ENCODE results near the gene TTC8.
"Not testable (repeated sequence)": the region's sequence is repeated elsewhere in the genome, so short reads cannot be mapped to it uniquely, and the experiment has no call there.

TTC8 gene

DNA sequence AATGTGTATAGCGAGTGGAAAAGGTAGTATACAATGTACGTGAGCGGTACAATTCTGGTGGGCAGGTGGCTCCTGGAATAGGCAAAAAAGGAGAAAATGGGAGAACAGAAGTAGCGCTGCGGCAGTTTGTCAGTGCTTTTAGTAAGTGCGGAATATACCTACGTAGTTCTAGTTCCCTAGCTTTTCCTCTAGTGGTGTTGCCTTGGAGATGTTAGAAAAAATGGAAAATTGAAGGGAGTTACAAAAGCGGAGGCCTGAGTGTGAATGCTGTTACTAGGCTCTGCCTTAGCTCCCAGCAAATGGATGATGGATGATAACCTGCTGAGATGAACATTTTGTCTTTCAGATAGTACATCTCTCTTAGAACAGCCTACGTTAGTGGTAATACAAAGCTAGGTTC, 1.1 kb downstream of the TTC8 start:
- no peak for DNase-seq

DNA sequence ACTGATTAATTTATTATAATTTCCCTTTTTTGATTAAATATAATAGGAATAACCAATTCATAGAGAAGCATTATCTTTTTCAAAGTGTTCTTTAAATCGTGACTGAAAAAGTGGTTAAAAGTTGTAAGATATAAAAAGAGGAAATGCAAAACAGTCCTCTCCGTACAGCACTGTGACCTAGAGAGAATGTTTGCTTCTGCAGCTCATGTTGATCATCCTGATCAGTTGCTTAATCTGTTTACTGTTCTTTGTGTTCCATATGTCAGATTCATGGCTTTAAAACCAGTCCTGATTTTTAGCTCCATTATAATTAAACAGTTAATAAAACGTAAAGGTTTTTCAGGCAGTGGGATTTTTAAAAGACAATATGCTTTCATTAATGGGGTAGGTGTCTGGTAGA, 4.7 kb downstream of the TTC8 start:
- DNase-seq: no peak

DNA sequence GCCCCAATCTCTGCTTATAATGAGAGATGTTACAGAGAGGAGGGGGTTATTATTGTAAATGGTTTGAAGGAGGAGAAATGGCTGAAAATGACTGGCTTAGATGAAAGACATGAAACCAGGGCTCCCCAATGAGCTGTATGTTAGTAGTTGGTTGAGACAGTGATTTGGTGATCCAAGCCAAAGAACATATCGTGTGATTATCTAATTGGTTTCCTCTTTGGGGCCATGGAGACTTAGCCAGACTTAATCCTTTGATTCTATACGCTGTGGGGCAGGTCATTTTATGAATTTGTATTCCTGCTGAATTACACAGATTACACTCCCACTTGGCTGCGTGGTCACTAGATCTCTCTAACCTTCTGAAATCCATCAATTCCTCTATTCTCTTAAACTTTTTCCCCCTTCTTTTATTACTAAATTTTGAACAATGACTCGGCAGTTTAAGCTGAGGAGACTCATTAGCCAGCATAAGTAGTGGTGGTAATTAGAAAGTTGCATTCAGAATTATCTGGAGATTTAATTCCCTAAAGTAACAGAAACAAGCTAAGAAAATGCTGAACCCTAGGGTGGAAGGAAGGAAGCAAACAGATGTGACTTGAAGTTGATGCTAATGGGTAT, 5.3 kb downstream of the TTC8 start:
- no peak for DNase-seq

DNA sequence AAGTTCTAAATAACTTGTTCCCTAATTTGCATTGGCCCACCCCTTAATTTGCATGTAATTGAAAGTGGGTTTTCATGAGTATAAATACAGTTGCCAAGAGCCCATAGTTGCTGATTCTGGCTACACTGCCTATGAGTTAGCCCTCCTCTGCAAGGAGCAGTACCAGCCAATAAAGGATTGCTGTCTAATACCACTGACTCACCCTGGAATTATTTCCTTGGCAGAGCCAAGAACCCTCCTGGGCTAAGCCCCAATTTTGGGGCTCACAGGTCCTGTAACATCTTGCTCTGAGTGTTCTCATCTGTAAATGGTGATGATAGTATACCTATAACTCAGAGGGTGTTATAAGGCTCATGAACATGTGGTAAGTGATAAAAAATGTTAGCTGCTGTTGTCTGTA, 6.8 kb downstream of the TTC8 start:
- DNase-seq: no peak

DNA sequence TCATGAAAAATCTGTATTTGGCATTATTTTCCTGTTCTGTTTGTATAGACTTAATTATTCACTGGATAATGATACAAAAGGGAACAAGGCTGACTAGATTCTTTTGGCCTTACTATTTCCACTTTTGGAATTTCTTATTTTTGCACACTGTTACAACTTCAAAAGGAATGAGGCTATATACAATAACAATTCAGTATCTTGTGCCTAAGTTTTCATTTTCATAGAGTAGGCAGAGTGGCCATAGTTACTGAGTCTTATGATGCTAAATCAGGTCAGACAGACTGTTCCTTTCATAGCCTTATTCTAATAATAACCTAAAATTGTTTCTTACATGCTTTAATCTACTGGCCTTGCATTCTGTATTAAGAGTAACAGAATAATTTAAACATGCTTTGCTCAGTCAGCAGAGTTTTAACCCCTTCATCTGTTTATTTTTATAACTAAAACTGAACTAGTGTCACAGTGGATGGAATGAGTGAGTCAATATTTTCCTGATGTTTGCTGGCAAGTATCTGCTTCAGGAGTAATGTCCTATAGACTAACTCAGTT, 10.5 kb downstream of the TTC8 start:
- DNase-seq: no peak

DNA sequence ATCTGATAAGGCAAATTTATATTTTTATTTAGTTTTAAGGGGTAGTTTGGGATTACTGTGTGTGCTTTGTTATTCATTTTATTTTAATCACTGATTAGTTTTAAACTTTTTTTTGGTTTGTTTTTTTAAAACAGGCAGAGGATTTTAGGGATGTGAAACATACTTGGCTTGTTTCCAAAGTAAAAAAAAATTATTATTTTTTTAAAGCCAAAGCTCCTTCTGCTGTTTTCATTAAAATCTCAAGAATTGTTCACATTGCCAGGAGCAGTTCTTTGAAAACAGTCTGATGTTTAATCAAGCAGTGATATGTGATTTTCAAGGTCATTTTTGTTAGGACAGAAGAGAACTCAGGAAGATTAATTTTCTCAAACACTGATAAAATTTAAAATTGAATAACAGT, 11.2 kb downstream of the TTC8 start:
- no peak for DNase-seq

DNA sequence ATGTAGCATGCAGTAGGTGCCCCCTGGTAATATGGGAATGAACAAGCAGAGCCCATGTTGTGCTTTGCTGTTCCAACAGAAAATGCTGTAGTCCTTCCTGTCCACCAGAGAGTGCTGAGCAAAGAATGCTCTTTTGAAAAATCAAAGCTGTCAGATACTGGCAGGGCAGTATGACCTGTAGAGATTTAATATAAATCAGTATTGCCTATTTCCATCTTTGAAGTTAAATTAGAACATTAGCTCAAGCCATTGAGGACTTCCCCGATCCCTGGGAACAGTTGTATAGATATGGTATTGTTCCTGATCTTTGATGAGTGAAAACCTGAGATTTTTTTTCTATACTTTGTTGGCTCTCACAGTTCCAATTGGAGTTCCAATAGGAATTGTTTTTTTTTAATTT, 13.0 kb downstream of the TTC8 start:
- no peak for DNase-seq

DNA sequence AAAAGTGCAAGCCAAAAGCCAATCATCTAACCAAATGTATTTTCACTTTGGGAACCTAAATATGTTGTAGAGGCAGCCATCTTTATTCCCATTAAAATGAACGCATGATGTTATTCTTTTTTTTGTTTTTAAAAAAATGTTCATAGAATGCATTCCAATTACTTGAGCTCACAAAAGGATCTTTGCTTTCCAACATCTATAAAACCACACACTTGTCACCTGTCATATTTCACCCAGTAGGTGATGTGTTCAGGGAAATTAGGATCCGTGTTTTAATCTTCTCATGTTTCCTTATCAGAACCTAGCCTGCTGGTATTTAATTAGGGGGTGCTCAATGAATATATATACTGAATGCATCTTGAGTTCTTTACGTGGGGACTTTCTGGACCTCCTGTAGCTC, 13.6 kb downstream of the TTC8 start:
- no peak for DNase-seq

DNA sequence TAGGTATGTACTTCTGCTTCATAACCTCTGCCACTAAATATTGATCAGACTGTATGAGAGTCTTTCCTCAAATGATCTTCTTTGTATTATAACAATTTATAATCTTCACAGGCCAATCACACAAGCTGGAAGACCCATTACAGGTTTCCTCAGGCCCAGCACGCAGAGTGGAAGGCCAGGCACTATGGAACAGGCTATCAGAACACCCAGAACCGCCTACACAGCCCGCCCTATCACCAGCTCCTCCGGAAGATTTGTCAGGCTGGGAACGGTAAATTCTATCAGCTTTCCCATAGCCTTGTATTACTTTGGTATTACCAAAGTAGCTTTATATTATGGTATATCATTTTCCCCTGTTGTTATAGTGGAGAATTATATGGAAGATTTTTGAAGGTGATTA, 16.5 kb downstream of the TTC8 start:
- no peak for DNase-seq

DNA sequence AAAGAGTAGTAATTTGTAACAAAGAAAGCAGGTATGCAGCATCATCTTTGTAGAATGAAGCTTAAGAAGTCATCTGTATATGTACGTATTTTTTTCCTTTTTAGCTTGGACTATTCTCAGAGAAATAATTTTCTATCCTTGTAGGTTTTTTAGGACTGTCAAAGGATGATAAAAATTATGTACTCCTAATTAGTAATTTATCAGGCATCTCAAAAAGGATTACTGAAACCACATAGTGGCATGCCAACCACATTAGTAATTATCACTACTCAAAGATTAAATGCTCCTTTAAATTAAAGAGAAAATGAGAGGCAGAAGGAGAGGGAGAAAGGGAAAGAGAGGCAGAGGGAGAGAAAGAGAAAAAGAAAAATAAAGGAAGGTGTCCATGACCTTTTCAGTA, 17.3 kb downstream of the TTC8 start:
- DNase-seq: no peak

DNA sequence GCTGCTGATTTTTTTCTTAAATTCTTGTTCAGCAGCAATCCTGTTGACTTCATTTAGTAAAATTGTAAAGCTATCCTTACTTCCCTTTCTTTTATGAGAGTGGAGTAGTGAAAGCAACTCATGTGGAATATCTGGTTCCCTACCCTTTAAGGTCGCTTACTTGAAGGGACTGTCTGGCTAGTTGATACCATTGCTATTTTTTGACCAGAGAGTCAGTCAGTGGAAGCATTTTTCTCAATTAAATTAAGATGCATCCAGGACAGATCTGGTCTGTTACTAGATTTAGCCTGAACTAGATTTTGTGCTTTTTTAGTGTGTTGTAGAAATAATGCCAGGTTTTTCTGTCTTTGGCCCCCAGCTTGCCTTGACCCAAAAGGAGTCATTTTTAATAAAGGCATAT, 18.0 kb downstream of the TTC8 start:
- no peak for DNase-seq

DNA sequence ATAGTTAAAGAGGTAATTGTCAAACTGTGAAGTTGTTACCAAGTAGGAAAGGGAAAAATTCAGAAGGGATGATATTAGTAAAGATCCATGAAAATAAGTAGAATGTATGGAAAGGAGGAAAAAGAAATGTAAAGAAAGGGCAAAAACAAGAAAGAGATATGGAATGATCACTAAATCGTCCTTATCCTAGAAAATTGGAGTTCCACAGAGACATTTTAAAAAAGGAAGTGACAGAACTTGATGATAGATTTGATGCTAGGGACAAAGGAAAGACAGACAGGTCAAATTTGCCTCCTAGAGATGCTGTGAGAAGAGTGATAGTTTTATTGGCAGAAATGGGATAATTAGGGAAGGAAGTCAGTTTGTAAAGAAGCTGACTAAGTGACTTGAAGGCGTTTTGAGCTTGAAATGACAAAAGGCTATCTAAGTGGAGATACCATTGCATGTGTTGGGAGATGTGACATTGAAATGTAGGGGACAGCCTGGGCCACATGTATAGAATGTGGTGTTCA, 20.6 kb downstream of the TTC8 start:
- DNase-seq: no peak

DNA sequence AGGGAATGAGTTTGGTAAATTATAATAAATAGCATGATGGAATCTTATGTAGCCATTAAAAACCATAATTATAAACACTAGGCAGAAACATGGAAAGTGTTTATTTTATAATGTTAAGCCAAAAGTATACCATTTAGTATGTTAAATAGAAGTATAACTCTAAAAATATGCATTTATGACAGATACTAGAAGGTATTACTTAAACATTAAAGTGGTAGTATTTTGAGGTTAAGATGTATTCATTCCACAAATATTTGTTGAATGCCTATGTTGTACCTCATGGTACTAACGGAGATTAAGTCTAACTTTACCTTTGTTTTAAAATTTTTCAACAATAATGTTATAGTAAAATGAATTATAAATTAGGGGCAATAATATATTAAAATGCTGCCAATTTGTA, 24.1 kb downstream of the TTC8 start:
- no peak for DNase-seq

DNA sequence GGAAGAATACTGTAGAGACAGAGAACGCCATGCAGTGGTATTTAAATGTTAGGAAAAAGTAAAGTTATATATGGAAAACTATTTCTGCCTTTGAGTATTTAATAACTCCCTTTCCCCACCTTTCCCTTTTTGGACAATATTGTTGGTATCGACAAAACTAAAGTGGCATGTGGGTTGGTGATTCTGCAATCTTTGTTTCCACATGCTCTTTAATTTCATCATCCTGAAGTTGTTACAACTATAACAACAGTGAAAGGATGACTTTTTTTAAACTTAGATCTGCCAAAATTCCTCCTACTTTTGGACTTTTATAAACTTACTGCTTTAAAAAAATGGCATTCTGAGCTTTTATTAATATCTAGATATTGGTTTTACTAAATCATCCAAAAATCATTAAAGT, 25.3 kb downstream of the TTC8 start:
- DNase-seq: no peak

DNA sequence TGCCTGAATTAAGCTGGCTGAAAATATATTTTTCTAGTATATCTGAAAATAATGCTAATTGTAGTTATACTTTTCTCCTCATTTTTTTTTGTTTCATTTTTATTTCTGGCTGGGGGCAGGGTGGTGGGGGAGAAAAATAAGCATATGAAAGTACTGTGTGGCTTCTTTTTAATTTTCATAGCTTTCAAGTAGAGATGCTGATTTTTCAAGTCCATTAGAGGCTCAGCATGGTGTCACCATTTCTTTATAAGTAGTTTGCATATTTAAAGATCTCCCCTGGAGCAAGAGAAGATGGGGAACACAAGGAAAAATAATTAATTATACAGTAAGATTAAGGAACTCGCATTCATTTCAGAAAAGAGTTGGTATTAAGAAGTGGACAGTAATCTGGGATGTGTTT, 27.1 kb downstream of the TTC8 start:
- no peak for DNase-seq

DNA sequence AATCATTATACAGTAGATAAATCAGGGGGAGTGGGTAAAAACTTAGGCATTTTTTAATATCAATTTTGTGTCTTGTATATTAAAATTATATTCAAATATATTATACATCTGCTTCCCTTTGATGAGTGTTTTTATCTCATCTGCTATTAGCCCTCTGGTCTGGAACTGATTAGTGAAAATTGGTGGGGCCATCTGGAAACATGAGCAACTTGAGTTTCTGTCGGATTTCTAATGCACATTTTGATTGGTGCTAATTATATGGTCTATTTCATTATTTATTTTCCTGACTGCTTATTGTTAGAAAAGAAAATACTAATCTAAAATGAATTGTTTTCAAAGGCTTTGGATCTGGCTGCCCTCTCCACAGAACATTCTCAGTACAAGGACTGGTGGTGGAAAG, 28.2 kb downstream of the TTC8 start:
- no peak for DNase-seq

DNA sequence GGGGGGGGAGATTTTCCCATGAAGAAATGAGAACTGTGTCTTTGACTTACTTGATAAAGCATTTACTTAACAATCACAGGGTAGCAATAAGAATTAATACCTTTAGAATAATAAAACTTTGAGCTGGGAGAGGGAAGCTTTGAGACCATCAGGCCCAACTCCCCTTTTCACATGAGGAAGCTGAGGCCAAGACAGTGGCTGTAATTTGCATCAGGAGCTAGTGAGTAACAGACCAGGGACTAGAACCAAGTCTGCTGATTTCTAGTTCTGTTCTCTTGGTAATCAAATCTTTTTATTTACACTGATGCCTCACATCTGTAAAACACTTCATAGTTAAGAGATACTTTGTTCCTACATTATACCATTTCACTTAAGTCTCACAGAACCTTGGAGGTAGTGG, 28.7 kb downstream of the TTC8 start:
- DNase-seq: no peak

DNA sequence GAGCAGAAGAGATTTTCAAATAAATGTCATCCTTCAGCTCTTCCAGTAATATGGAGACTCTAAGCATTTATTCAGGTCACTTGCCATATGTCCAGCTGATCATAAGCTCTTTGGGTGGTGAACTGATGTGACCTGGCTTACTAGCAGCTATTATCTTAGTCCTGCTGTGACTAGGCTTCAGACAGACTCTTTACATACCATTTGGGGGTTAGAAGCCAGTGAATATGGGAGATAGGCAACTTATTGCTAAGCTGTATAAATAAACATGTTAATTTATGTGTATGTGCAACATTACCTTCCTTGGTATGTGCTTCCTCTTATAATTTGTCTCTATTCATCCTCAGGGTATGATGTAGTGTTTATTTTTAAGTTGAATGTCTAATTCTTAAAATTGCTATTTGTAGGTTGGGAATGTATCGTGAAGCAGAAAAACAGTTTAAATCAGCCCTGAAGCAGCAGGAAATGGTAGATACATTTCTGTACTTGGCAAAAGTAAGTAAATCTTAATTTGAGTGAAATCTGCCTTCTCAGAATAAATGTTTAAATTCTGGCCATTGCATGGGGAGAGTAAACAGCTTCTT, 32.4 kb downstream of the TTC8 start:
- no peak for DNase-seq

DNA sequence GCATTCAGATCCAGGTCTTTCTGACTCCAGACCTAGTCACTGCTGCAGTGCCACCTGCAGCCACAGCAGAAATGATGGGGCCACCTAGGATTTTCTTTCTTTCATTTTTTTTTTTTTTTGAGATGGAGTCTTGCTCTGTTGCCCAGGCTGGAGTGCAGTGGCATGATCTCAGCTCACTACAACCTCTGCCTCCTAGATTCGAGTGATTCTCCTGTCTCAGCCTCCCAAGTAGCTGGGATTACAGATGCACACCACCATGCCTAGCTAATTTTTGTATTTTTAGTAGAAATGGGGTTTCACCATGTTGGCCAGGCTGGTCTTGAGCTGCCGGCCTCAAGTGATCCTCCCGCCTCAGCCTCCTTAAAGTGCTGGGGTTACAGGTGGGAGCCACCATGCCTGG, 33.4 kb downstream of the TTC8 start:
- not testable (repeated sequence) for DNase-seq

DNA sequence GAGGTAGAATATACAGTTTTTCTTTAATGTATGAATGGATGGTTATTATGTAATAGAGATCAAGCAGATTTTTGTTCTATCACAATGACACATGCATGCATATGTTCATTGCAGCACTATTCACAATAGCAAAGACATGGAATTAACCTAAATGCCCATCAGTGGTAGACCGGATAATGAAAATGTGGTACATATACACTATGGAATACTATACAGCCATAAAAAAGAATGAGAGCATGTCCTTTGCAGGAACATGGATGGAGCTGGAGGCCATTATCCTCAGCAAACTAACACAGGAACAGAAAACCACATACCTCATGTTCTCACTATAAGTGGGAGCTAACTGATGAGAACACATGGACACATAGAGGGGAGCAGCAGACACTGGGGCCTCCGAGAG, 34.7 kb downstream of the TTC8 start:
- not testable (repeated sequence) for DNase-seq

DNA sequence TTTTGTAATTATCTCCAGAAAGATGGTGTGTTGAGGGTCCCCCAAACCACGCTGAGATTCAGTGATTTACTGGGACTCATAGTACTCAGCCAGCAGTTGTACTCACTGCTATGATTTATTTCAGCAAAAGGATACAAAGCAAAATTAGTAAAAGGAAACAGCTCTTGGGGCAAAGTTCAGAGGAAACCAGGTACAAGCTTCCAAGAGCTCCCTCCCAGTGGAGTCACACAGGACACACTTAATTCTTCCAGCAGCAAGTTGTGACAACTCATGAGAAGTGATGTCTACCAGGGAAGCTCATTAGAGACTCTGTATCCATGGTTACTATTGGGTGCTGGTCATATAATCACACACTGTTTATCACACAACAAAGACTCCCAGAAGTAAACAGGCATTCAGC, 38.7 kb downstream of the TTC8 start:
- DNase-seq: no peak

DNA sequence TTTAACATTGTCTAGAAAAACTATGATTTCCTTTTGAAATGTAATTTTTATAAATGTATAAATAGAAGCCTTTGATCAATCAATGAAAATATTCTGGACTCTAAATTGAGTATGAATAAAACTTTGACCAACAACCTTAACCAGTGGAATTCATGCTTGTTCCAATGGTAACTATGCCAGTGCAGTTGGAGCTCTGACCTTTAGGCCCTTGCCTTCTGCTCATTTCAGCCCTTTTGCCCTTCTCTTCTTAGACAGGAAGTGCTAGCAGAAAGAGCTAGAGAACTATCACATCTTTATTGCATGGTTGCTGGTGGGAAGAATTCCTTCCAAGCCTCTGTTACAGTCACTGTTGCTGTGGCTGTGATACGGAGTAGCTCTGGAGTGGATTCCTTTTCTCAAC, 39.7 kb downstream of the TTC8 start:
- DNase-seq: no peak

DNA sequence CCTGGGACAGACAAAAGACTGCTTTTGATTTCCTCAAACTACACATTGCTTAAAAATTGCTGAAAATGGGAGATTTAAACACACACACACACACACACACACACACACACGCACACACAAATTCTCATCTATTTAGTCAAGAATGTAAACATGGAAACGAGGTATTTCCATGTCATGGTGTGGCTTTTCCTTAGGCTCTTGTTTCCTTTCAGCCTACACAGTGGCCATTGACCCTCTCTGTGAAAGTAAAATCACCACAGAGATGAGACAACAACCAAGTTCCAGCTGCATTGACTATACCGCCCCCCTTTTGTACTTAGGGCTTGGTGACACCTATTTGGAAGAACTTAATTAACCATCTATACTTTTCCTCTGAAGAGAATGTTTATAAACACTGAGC, 41.9 kb downstream of the TTC8 start:
- DNase-seq: no peak

DNA sequence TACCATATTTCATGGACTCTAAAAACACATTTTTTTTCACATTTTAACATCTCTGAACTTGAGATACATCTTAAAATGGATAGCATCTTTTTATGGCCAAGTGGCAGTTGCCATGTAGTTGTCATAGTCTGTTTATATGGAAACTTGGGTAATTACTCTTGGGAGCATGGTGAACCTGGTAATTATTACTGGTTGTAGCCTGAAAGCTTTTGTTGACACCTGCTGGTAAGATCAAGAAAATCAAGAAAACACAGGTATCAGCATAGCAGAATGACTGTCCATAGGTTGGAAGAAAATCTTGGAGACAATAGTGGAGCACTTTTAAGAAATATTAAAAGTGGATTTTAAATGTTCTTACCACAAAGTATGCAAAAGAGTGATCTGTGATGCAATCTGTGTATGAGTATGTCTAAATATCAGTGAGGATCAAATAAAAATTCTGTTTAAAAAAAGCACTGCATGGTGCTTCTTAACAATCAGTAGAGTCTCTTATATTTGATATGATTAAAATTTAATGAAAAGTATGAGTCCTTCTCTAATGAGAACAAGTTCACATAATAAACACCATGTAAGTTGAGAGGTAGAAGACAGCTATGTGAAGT, 44.2 kb downstream of the TTC8 start:
- DNase-seq: no peak

DNA sequence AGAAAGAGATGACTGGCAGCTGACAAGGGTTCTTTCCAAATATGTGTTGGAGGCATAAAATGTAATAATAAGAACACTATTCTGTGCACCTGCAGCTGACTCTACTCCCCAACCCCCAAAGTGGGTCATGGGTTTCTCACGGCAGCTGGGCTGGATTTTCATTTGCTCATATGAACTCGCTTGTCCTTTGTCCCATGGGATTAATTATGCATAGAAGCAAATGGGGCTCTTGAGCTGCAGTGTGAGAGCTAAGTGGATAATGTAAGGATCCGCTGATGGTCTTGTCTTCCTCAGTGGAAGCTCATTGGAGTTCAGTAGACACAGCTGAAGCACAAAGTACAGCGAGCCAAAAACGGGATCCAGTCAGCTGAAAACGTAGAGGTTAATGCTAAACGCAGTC, 46.3 kb downstream of the TTC8 start:
- no peak for DNase-seq
